Gastrocnemius medialis (tissue), 4 donors: ENCODE data around the gene RXRA. TPM values are rescaled to one million over a fixed set of nuclear protein-coding genes. Genes with fewer than 3 reads are reported as not detected.

Experiments used
- ATAC-seq, 2 donors: fragments of 150-250 bp; one replicate each; pipeline ENCODE4 v1.9.1; 2016
- DNase-seq, 2 donors: peaks; one replicate each; pipeline ENCODE4 v3.0.0-alpha.2; 2019
- H3K27ac ChIP-seq, 4 donors: fragments of 200-600 bp; sonication (generic); 1 replicate in 1 of 4; 2 replicates in 3 of 4; pipeline ENCODE4 v1.5.1; 2016 to 2018; ENCODE audit warnings: mild to moderate bottlenecking in 2 of 4, moderate library complexity in 1 of 4
- H3K27me3 ChIP-seq, 3 donors: fragments of 200-600 bp; sonication (generic) in 2 of 3; 1 replicate in 1 of 3; 2 replicates in 2 of 3; pipeline versions ENCODE4 v1.5.1 to v1.6.0; 2016 to 2019; ENCODE audit warnings: mild to moderate bottlenecking in 1 of 3, moderate library complexity in 1 of 3
- H3K36me3 ChIP-seq, 2 donors: fragments of 200-600 bp; sonication (generic) in 1 of 2; one replicate each; pipeline ENCODE4 v1.5.1; 2017 to 2018
- H3K4me1 ChIP-seq, 2 donors: fragments of 200-600 bp; sonication (generic) in 1 of 2; one replicate each; pipeline ENCODE4 v1.5.1; 2016 to 2017; ENCODE audit warnings: mild to moderate bottlenecking in 2 of 2
- H3K4me3 ChIP-seq, 4 donors: fragments of 200-600 bp; sonication (generic) in 3 of 4; 1 replicate in 1 of 4; 2 replicates in 3 of 4; pipeline ENCODE4 v1.5.1; 2016 to 2019; ENCODE audit warnings: mild to moderate bottlenecking in 2 of 4
- H3K9me3 ChIP-seq, 3 donors: fragments of 200-600 bp; sonication (generic) in 2 of 3; 1 replicate in 1 of 3; 2 replicates in 2 of 3; pipeline ENCODE4 v1.5.1; 2016 to 2019
- CTCF ChIP-seq, 5 experiments: fragments of 450-650 bp in 3 of 5; fragments of 200-600 bp in 2 of 5; sonication (generic) in 2 of 5; IDR thresholded peaks in 4 of 5; conservative IDR thresholded peaks in 1 of 5; 1 replicate in 4 of 5; 2 replicates in 1 of 5; pipeline ENCODE4 v1.5.1; 2016 to 2019; ENCODE audit warnings: antibody characterized with exemption in 5 of 5, mild to moderate bottlenecking in 3 of 5, moderate library complexity in 3 of 5
- POLR2A ChIP-seq, 2 donors: fragments of 450-650 bp; IDR thresholded peaks; one replicate each; pipeline ENCODE4 v1.6.1; 2017; ENCODE audit warnings: antibody characterized with exemption in 2 of 2, mild to moderate bottlenecking in 2 of 2, moderate library complexity in 2 of 2
- in situ Hi-C, 4 donors: fragments of 200-750 bp; cut with MboI; loops; one replicate each; pipeline versions ENCODE4 v1.15.0 to v1.8.0; 2017; ENCODE audit warnings: low sequenced_read_pairs in 4 of 4
- intact Hi-C: fragments of 100-400 bp; cut with DNase I; formaldehyde crosslinking; loops from one replicate; pipeline ENCODE4 v1.15.1; 2023; ENCODE audit warnings: low total_unique reads
- total RNA-seq, 4 donors: library from RNA; depleted of rRNA; stranded (reverse); fragments of >200 nt; gene quantifications; one replicate each; pipeline versions ENCODE4 v1.1.0 to v1.2.3, GENCODE V29; 2016

The RXRA gene
- total RNA-seq, 4 donors from 2014 or later = 70.8 to 224 (median 160) TPM

- no peaks in the 10 kb centered on the region for H3K27me3 ChIP-seq
- no peak for ATAC-seq
- H3K9me3 ChIP-seq = no peaks in the 10 kb centered on the region
- H3K27ac ChIP-seq = peak overlapping the region in 2 of 4 donors; percentile 85 to 94
- intact Hi-C loops (no loop called here), in situ Hi-C loops (no loop called here)
- no peak for DNase-seq
- H3K4me1 ChIP-seq = peaks cover 88 to 98% of the 10 kb centered on the region in 2 donors
- no peak overlapping the region for H3K4me3 ChIP-seq
- no peak for TF ChIP-seq POLR2A (IDR thresholded peaks at IDR 0.05)
- no peak for TF ChIP-seq CTCF (IDR thresholded peaks at IDR 0.05 in 4 of 5, conservative IDR thresholded peaks at IDR 0.05 in 1 of 5)
- no peaks in the 10 kb centered on the region for H3K36me3 ChIP-seq
Measured at GRCh38 chr9:134355158-134355557, 28.9 kb downstream of the RXRA start.

GRCh38 chr9:134355561-134356279 lies 29.5 kb downstream of the RXRA start:
- Histone ChIP-seq H3K9me3 (no peaks in the 10 kb centered on the region), H3K4me1 (peaks cover 88 to 98% of the 10 kb centered on the region in 2 donors), H3K36me3 (no peaks in the 10 kb centered on the region), H3K27me3 (no peaks in the 10 kb centered on the region), H3K4me3 (no peak overlapping the region), H3K27ac (no peak overlapping the region)
- ATAC-seq (no peak), DNase-seq (no peak)
- TF ChIP-seq POLR2A (IDR thresholded peaks at IDR 0.05) (no peak), CTCF (IDR thresholded peaks at IDR 0.05 in 4 of 5, conservative IDR thresholded peaks at IDR 0.05 in 1 of 5) (no peak)
- intact Hi-C loops = no loop called here
- in situ Hi-C loops = no loop called here

GRCh38 chr9:134356496-134357470 lies 30.5 kb downstream of the RXRA start:
- Histone ChIP-seq H3K27me3 (no peaks in the 10 kb centered on the region), H3K9me3 (no peaks in the 10 kb centered on the region), H3K4me1 (peaks cover 85 to 92% of the 10 kb centered on the region in 2 donors), H3K27ac (peak overlapping the region in 2 of 4 donors; percentile 14 to 50), H3K36me3 (no peaks in the 10 kb centered on the region), H3K4me3 (no peak overlapping the region)
- in situ Hi-C loops = no loop called here
- DNase-seq = no peak
- TF ChIP-seq CTCF (IDR thresholded peaks at IDR 0.05 in 4 of 5, conservative IDR thresholded peaks at IDR 0.05 in 1 of 5) = no peak
- no peak for TF ChIP-seq POLR2A (IDR thresholded peaks at IDR 0.05)
- ATAC-seq = no peak
- intact Hi-C loops = no loop called here

GRCh38 chr9:134357631-134358025 lies 31.4 kb downstream of the RXRA start:
- DNase-seq (no peak), ATAC-seq (no peak)
- H3K4me3 ChIP-seq = no peak overlapping the region
- in situ Hi-C loops = no loop called here
- no peaks in the 10 kb centered on the region for H3K9me3 ChIP-seq
- TF ChIP-seq CTCF (IDR thresholded peaks at IDR 0.05 in 4 of 5, conservative IDR thresholded peaks at IDR 0.05 in 1 of 5) = no peak
- no peak for TF ChIP-seq POLR2A (IDR thresholded peaks at IDR 0.05)
- H3K27me3 ChIP-seq = no peaks in the 10 kb centered on the region
- H3K4me1 ChIP-seq = peaks cover 81 to 88% of the 10 kb centered on the region in 2 donors
- intact Hi-C loops = no loop called here
- peak overlapping the region; percentile 11 to 97 (median 33) for H3K27ac ChIP-seq
- H3K36me3 ChIP-seq = no peaks in the 10 kb centered on the region
